GOT3 (cell line): ENCODE results near the gene FAM217A.
"Not testable (repeated sequence)": the region's sequence is repeated elsewhere in the genome, so short reads cannot be mapped to it uniquely, and the experiment has no call there.

ENCODE experiments used
- DNase-seq: peaks from one replicate; lab custom pipeline; 2025; ENCODE audit warnings: mixed read lengths; lab: John Stamatoyannopoulos, UW

The FAM217A gene

GRCh38 chr6:4078691-4079471, at the start of gene FAM217A:
FAM217A (minus strand) TSS chr6:4079137; CDS start chr6:4077414, 1,723 bp downstream.
- DNase-seq: no peak

GRCh38 chr6:4128072-4128471, 49.1 kb upstream of the FAM217A start:
- DNase-seq: no peak

DNA sequence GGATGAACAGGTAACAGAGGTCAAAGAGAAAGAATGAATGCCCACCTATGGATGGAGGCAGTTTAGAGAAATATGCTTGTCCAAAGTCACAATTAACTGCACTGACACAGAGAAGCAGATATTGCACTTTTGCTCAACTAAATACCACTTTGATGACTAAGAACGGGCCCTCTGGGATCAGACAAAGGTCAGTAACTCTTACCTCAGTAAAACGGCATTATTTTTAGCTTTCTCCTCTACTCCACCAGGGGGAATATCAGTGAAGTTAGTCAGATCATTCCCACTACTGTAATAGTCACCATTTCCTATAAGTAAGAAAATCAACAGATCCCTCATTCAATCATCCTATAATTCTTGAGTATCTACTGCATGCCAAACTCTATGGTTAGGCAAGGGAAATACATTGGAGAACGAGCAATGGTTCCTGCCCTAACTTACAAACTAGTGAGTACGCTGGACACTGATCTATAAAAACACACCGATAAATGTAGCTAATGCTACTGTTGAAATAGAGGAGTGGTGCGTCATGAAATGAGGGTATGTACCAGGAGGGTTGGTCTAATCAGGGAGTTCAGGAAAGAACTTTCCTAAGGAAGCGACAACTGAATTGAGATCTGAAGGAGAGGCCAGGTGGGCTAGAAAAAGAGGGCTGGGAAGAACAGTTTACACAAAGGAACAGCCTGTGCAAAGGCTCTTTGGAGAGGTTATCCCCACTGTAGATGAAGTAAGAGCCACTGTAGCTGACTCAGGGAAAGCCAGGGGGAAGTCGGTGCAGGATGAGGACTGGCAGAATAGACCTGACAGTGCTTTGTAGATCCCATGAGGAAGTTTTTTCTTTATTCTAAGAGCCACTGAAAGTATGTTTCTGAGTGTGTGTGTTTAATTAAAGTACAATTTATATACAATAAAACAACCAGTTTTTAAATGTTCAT, 47.3 kb upstream of the FAM217A start:
- no peak for DNase-seq

GRCh38 chr6:4125500-4125899, 46.6 kb upstream of the FAM217A start:
- no peak for DNase-seq

DNA sequence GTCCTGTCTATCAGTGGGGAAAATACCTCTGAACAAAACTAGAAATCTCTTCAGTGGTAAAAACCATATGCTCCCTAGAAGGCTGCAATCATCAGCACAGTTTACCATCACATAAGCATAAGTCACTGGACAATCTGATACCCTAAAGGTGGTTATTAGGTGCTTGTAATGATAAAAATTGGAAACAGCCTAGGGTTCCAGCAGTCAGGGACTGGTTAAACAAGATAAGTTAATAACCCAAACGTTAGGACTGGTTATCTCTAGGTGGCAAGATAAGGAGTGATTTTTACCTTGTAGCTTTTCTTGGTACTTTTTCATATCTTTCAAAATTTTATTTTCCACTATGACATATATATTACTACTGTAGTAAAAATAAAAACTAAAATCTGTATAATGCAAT, 45.4 kb upstream of the FAM217A start:
- DNase-seq: no peak

DNA sequence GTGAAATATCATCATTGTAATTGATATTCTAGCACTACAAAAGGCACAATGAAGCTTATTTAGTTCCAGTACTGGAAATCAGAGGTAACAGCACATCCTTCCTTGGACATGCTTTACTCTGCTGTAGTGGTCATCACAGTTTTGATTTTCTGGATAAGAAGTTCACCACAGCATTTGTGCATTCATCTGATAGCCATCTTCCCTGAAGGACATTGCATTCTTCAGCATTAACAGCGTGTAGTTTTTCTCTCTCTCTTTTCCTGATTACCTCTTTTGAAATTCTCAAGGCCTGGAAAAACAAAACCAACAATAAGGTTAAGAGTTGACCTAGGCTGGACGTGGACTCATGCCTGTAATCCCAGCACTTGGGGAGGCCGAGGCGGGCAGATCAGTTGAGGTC, 36.8 kb upstream of the FAM217A start:
- no peak for DNase-seq

GRCh38 chr6:4114123-4114522, 35.2 kb upstream of the FAM217A start:
- no peak for DNase-seq

- DNase-seq: no peak
Observed at GRCh38 chr6:4113649-4114048, 34.7 kb upstream of the FAM217A start.

DNA sequence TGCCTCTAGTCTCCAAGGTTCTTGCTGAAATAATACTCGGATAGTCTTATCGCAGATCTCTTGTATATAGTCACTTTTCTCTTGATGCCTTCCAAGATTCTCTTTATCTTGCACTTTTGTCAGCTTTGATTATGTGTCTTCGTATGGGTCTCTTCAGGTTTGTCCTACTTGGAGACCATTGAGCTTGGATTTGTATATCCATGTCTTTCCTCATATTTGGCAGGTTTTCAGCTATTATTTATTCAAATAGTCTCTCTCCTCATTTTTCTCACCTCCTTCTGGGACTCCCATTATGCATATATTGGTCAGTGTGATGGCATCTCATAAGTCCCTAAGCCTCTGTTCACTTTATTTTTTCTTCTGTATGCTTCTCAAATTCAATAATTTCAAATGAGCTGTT, 33.4 kb upstream of the FAM217A start:
- no peak for DNase-seq

- DNase-seq: not testable (repeated sequence)
Observed at GRCh38 chr6:4109363-4109815, 30.5 kb upstream of the FAM217A start.

GRCh38 chr6:4108561-4109093, 29.7 kb upstream of the FAM217A start:
- no peak for DNase-seq

DNA sequence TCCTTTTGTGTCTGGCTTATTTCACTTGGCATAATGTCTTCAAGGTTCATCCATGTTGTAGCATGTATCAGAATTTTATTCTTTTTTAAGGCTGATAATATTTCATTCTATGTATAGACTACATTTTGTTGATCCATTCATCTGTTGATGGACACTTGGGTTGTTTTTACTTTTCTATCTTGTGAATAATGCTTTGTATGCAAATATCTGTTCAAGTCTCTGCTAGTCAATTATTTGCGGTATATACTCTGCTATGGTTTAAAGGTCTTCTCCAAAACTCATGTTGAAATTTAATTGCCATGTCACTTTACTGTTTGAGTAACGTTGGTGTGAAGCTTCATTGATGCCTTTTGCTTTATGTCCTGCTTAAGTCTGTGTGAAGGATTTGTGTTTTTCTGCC, 28.9 kb upstream of the FAM217A start:
- no peak for DNase-seq

GRCh38 chr6:4105980-4106536, 27.1 kb upstream of the FAM217A start:
- no peak for DNase-seq

GRCh38 chr6:4103929-4104328, 25.0 kb upstream of the FAM217A start:
- no peak for DNase-seq

- DNase-seq: no peak
Observed at GRCh38 chr6:4102687-4103244, 23.8 kb upstream of the FAM217A start.

DNA sequence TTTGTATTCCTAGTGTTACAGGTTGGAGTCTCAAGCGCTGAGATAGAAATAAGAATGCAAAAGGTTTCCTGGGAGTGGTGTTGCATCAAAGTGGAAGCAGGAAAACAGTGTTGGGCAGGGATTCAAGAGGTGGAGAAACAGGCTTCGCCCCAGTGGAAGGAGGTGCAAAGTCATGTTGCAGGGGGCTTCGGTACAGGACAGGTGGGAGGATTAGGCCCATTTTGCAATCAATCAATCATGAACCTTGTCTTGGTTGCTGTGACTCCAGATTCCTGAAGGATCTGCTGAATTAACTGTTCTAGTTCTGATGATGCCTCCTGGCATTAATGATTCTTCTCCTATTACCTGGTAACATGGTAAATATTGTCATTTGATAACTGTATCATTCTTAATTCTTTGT, 22.4 kb upstream of the FAM217A start:
- DNase-seq: no peak

- DNase-seq: no peak
Observed at GRCh38 chr6:4100655-4101054, 21.7 kb upstream of the FAM217A start.

- no peak for DNase-seq
Observed at GRCh38 chr6:4093288-4093687, 14.4 kb upstream of the FAM217A start.

GRCh38 chr6:4091941-4092340, 13.0 kb upstream of the FAM217A start:
- DNase-seq: no peak

DNA sequence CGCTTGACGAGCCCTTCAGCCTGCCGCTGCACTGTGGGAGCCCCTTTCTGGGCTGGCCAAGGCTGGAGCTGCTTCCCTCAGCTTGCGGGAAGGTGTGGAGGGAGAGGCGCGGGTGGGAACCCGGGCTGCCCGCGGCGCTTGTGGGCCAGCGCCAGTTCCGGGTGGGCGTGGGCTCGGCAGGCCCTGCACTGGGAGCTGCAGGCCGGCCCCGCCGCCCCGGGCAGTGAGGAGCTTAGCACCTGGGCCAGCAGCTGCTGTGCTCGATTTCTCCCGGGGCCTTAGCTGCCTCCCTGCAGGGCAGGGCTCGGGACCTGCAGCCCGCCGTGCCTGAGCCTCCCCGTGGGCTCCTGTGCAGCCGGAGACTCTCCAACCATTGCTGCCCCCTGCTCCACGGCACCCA, 11.1 kb upstream of the FAM217A start:
- DNase-seq: not testable (repeated sequence)

GRCh38 chr6:4088704-4089103, 9.8 kb upstream of the FAM217A start:
- DNase-seq: no peak

- no peak for DNase-seq
Observed at GRCh38 chr6:4085332-4085700, 6.4 kb upstream of the FAM217A start.
